ENCODE data around the gene RADIL.

Gene RADIL

GRCh38 chr7:4866528-4867496 lies 16.7 kb downstream of the RADIL start:
- no peak for DNase-seq (ENCODE audit: low spot score)
- no peak for TF ChIP-seq CTCF (IDR thresholded peaks at IDR 0.05; ENCODE audit: borderline replicate concordance, control extremely low read depth, extremely low read depth, insufficient read depth, missing control alignments)
- in situ Hi-C loops (cut with MboI; ENCODE audit: low sequenced_read_pairs, unreplicated experiment): no loop called here

GRCh38 chr7:4862156-4862555 lies 21.4 kb downstream of the RADIL start:
- in situ Hi-C loops (cut with MboI; ENCODE audit: low sequenced_read_pairs, unreplicated experiment): no loop called here
- DNase-seq (ENCODE audit: low spot score): no peak
- no peak for TF ChIP-seq CTCF (IDR thresholded peaks at IDR 0.05; ENCODE audit: borderline replicate concordance, control extremely low read depth, extremely low read depth, insufficient read depth, missing control alignments)

GRCh38 chr7:4861673-4862072 lies 21.8 kb downstream of the RADIL start, which contains the start of gene PAPOLB:
Gene PAPOLB (minus strand): TSS chr7:4862030. CDS start chr7:4861810, 220 bp downstream.
- TF ChIP-seq CTCF (IDR thresholded peaks at IDR 0.05; ENCODE audit: borderline replicate concordance, control extremely low read depth, extremely low read depth, insufficient read depth, missing control alignments): no peak
- in situ Hi-C loops (cut with MboI; ENCODE audit: low sequenced_read_pairs, unreplicated experiment): no loop called here

GRCh38 chr7:4861227-4861626 lies 22.3 kb downstream of the RADIL start:
- DNase-seq (ENCODE audit: low spot score): no peak
- in situ Hi-C loops (cut with MboI; ENCODE audit: low sequenced_read_pairs, unreplicated experiment): no loop called here
- TF ChIP-seq CTCF (IDR thresholded peaks at IDR 0.05; ENCODE audit: borderline replicate concordance, control extremely low read depth, extremely low read depth, insufficient read depth, missing control alignments): no peak

More at GRCh38 chr7:4861673-4862072, 21.8 kb downstream of the RADIL start, which contains the start of gene PAPOLB:
- peak; percentile 40 for DNase-seq (ENCODE audit: low spot score)

- no peak for DNase-seq (ENCODE audit: low spot score)
- TF ChIP-seq CTCF (IDR thresholded peaks at IDR 0.05; ENCODE audit: borderline replicate concordance, control extremely low read depth, extremely low read depth, insufficient read depth, missing control alignments): no peak
- in situ Hi-C loops (cut with MboI; ENCODE audit: low sequenced_read_pairs, unreplicated experiment): no loop called here
Observed at GRCh38 chr7:4857189-4857588, 26.3 kb downstream of the RADIL start.

GRCh38 chr7:4856336-4857057 lies 27.0 kb downstream of the RADIL start:
- no peak for TF ChIP-seq CTCF (IDR thresholded peaks at IDR 0.05; ENCODE audit: borderline replicate concordance, control extremely low read depth, extremely low read depth, insufficient read depth, missing control alignments)
- in situ Hi-C loops (cut with MboI; ENCODE audit: low sequenced_read_pairs, unreplicated experiment): no loop called here
- no peak for DNase-seq (ENCODE audit: low spot score)

Data from GM13976 (cell line).